KOPT-K1 (cell line): ENCODE results near the gene SYNE2.
"Not testable (repeated sequence)": the region's sequence is repeated elsewhere in the genome, so short reads cannot be mapped to it uniquely, and the experiment has no call there.

Experiments used
- H3K27ac ChIP-seq: fragments of 200-600 bp; sonication (generic); 2 replicates; pipeline ENCODE4 v1.5.1; 2016; ENCODE audit warnings: antibody characterized with exemption, mild to moderate bottlenecking, low read depth, low read length; ENCODE audit not compliant: poor library complexity, severe bottlenecking
- H3K36me3 ChIP-seq: fragments of 200-600 bp; sonication (generic); 2 replicates; pipeline ENCODE4 v1.5.1; 2017; ENCODE audit warnings: antibody characterized with exemption, mild to moderate bottlenecking, low read length, moderate library complexity; ENCODE audit not compliant: insufficient read depth
- H3K9me3 ChIP-seq: fragments of 200-600 bp; sonication (generic); 2 replicates; pipeline ENCODE4 v1.5.1; 2017; ENCODE audit warnings: antibody characterized with exemption, low read length, mild to moderate bottlenecking; ENCODE audit not compliant: insufficient read depth, poor library complexity, severe bottlenecking

Gene SYNE2

GRCh38 chr14:64149921-64150320 is 297.1 kb downstream of the SYNE2 start:
- Histone ChIP-seq H3K27ac (no peak overlapping the region), H3K36me3 (peaks cover 61% of the 10 kb centered on the region), H3K9me3 (no peaks in the 10 kb centered on the region)

GRCh38 chr14:64158608-64159007 is 305.8 kb downstream of the SYNE2 start:
- Histone ChIP-seq H3K27ac (no peak overlapping the region), H3K36me3 (peaks cover 85% of the 10 kb centered on the region), H3K9me3 (no peaks in the 10 kb centered on the region)

- Histone ChIP-seq H3K27ac (no peak overlapping the region), H3K36me3 (peaks cover 82% of the 10 kb centered on the region)
Observed at GRCh38 chr14:64159588-64159987, 306.8 kb downstream of the SYNE2 start.

GRCh38 chr14:64170181-64170580 is 317.4 kb downstream of the SYNE2 start:
- Histone ChIP-seq H3K36me3 (peaks cover 74% of the 10 kb centered on the region), H3K9me3 (no peaks in the 10 kb centered on the region), H3K27ac (no peak overlapping the region)

More at GRCh38 chr14:64159588-64159987, 306.8 kb downstream of the SYNE2 start:
- no peaks in the 10 kb centered on the region for H3K9me3 ChIP-seq

- peaks cover 59% of the 10 kb centered on the region for H3K36me3 ChIP-seq
- no peak overlapping the region for H3K27ac ChIP-seq
- no peaks in the 10 kb centered on the region for H3K9me3 ChIP-seq
Observed at GRCh38 chr14:64174922-64175782, 322.3 kb downstream of the SYNE2 start.

- H3K36me3 ChIP-seq, result peaks cover 64% of the 10 kb centered on the region
Observed at GRCh38 chr14:64176330-64176729, 323.5 kb downstream of the SYNE2 start.

GRCh38 chr14:64178814-64179213 is 326.0 kb downstream of the SYNE2 start:
- no peak overlapping the region for H3K27ac ChIP-seq
- H3K36me3 ChIP-seq, result peaks cover 45% of the 10 kb centered on the region
- no peaks in the 10 kb centered on the region for H3K9me3 ChIP-seq

More at GRCh38 chr14:64176330-64176729, 323.5 kb downstream of the SYNE2 start:
- Histone ChIP-seq H3K27ac (no peak overlapping the region), H3K9me3 (no peaks in the 10 kb centered on the region)

- H3K36me3 ChIP-seq, result peaks cover 58% of the 10 kb centered on the region
- not testable (repeated sequence) for H3K9me3 ChIP-seq, H3K27ac ChIP-seq
Observed at GRCh38 chr14:64182908-64183307, 330.1 kb downstream of the SYNE2 start.

GRCh38 chr14:64184103-64184729 is 331.4 kb downstream of the SYNE2 start:
- H3K36me3 ChIP-seq, result peaks cover 56% of the 10 kb centered on the region

GRCh38 chr14:64185184-64185583 is 332.4 kb downstream of the SYNE2 start:
- peaks cover 56% of the 10 kb centered on the region for H3K36me3 ChIP-seq
- H3K27ac ChIP-seq, result no peak overlapping the region

More at GRCh38 chr14:64184103-64184729, 331.4 kb downstream of the SYNE2 start:
- no peak overlapping the region for H3K27ac ChIP-seq
- H3K9me3 ChIP-seq, result peaks cover 6% of the 10 kb centered on the region

GRCh38 chr14:64186231-64187129 is 333.7 kb downstream of the SYNE2 start:
- peaks cover 55% of the 10 kb centered on the region for H3K36me3 ChIP-seq
- H3K27ac ChIP-seq, result no peak overlapping the region
- H3K9me3 ChIP-seq, result peaks cover 6% of the 10 kb centered on the region

More at GRCh38 chr14:64185184-64185583, 332.4 kb downstream of the SYNE2 start:
- H3K9me3 ChIP-seq, result peaks cover 6% of the 10 kb centered on the region

- H3K9me3 ChIP-seq, result peaks cover 6% of the 10 kb centered on the region
- H3K27ac ChIP-seq, result no peak overlapping the region
- peaks cover 64% of the 10 kb centered on the region for H3K36me3 ChIP-seq
Observed at GRCh38 chr14:64187331-64187730, 334.5 kb downstream of the SYNE2 start.

- peaks cover 66% of the 10 kb centered on the region for H3K36me3 ChIP-seq
- no peaks in the 10 kb centered on the region for H3K9me3 ChIP-seq
- no peak overlapping the region for H3K27ac ChIP-seq
Observed at GRCh38 chr14:64190974-64191502, 338.2 kb downstream of the SYNE2 start.

- peaks cover 59% of the 10 kb centered on the region for H3K36me3 ChIP-seq
- no peak overlapping the region for H3K27ac ChIP-seq
- no peaks in the 10 kb centered on the region for H3K9me3 ChIP-seq
Observed at GRCh38 chr14:64191756-64192155, 339.0 kb downstream of the SYNE2 start.
